CD4-positive, alpha-beta T cell treated with Interferon gamma for 1 hour (primary cell): Measurements from ENCODE around the gene CXCL12.

ENCODE experiments used
- DNase-seq: peaks from one replicate; pipeline ENCODE4 v3.0.0-alpha.2; 2020

Gene CXCL12

GRCh38 chr10:44385026-44385695 is at the start of gene CXCL12:
TSS of gene CXCL12 (minus strand) at chr10:44385097. CDS start at chr10:44385005, 92 bp downstream.
- DNase-seq = no peak

DNA sequence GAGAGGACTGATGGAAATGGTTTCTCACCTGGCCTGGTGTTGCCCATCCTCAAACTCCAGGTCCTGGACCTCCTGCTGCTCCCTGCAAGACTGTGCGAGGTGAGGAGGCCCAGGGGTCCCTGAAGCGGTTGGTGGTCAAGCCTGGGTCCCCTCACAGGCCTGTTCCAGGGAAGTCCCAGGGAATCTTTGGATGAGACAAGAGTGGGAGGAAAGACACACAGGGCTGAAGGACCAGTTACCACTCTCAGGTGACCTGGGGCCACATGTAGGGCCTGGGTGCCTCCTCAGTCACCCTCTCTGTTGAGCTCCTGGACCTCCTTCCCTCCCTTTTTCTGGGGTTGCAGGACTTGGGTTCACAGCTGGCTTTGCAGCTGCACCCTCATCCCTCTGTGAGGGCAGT is 42.6 kb upstream of the CXCL12 start:
- DNase-seq = no peak

GRCh38 chr10:44427037-44427436 is 42.1 kb upstream of the CXCL12 start:
- DNase-seq = no peak

- no peak for DNase-seq
Measured at GRCh38 chr10:44426247-44427034, 41.5 kb upstream of the CXCL12 start.

GRCh38 chr10:44425466-44425865 is 40.6 kb upstream of the CXCL12 start:
- DNase-seq = no peak

- DNase-seq = no peak
Measured at GRCh38 chr10:44424957-44425356, 40.1 kb upstream of the CXCL12 start.

DNA sequence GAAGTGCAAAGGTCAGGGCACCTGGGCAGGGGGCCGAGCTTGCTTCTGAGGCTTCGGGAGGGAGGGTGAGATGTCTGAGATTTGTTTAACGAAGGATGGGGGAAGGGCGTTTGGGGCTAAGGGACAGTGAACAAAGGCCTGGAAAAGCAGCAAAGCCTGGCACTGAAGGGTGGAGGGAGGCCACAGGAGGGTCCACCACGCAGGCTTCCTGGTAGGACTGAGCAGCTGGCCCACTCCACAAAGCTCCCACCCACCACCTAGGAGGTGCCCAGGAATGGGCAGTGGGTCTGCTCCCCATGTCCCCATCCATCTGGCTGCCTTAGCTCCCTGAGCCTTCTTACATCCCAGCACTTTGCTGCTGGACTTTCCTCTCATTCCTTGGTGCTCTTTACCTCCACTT is 39.4 kb upstream of the CXCL12 start:
- DNase-seq = no peak

DNA sequence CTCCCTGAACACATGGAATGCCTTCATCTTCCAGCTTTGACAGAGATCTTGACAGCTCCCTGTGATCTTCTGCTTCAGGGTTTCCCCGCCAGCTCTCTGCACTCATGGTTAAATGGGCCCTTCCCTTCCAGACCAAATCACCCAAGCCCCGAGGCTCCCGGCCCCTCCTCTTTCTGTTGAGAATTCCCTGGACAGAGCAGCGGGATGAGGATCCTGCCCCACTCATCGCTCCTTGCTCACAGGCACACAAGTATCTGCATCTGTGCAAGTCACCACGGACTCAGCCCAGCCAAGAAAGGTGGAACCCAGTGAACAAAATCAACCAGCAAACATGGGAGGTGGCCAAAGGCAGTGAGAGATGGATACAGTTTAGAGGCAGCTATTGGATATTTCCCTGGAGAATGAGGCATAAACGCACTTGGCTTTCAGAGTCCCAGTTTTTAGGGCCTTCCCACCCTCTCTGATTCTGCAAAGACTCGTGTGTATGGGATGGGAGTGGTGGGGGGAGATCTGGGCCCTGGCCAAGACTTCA is 37.7 kb upstream of the CXCL12 start:
- no peak for DNase-seq

DNA sequence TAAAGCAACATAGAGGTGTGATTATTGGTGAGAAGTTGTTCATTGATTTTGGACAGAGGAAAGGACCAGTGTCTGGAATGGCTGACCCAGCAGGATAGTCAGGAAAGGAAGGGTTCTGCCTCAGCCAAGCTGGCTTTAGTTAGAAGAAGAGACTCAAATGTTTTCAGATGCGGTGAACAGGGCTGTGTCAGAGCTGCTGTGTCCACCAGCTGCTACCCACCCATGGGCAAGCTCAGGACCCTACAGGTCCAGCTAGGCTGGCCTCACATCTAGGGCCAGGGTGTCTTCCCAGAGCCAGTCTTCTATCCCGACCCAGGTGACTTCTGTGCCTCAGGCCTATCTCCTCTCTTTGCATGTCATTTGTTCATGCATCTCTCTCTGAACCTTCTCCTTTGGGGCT is 37.3 kb upstream of the CXCL12 start:
- no peak for DNase-seq

GRCh38 chr10:44419790-44420549 is 35.1 kb upstream of the CXCL12 start:
- DNase-seq = no peak

DNA sequence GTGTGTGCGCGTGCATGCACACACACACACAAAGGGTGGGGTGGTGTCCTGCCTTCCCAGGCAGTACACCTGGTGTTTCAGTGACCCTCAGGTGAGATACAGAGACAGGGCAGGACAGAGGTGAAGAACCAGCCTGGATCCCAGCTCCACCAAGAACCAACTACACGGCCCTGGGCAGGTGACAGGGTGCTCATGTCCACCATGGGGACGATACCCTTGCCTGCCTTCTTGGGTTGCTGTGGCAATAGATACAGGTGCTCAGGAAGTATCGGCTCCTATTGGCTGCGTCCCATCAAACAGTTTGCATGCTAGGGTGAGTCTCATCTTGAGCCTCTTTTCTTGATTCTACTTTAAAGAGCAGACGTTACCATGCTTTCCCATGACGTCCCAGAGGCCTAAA is 33.7 kb upstream of the CXCL12 start:
- DNase-seq = no peak

- DNase-seq = no peak
Measured at GRCh38 chr10:44417761-44418160, 32.9 kb upstream of the CXCL12 start.

- no peak for DNase-seq
Measured at GRCh38 chr10:44416936-44417335, 32.0 kb upstream of the CXCL12 start.

DNA sequence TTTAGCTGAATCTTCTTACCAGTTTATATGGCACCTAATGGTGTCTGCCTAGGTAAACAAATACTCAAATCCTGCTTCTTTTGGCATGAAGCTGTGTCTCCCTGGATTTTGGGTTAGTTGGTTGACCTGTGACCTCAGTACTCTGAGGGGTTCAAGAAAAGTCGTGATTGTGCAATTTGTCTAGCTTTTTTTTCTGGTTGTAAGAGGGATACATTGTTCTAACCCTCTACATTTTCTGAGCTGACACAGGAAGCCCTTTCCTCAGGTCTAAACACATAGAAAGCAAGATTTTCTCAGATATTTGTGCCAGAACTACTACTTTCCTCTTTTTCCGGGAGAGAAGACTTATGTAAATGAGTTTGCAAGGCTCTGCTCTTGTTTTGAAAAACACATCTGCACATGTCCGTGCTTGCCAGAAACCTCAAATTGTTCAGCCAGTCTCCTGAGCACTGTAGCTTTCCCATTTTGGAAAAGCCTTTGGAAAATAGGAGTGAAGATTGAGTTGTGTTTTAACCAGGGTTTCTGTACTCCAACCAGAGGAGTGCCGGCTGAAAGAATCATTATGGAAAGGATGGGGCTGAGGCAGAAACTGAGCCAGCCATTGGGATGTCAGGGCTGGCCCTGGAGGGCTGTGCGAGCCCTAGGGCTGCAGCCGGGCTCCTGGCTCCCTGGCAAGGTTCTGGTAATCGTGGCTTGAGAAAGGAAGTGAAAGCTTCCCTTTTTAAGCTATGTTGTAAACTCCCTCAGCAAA is 31.3 kb upstream of the CXCL12 start:
- no peak for DNase-seq

- DNase-seq = no peak
Measured at GRCh38 chr10:44415121-44415520, 30.2 kb upstream of the CXCL12 start.

- no peak for DNase-seq
Measured at GRCh38 chr10:44413416-44413815, 28.5 kb upstream of the CXCL12 start.

GRCh38 chr10:44411251-44411650 is 26.4 kb upstream of the CXCL12 start:
- DNase-seq = no peak

DNA sequence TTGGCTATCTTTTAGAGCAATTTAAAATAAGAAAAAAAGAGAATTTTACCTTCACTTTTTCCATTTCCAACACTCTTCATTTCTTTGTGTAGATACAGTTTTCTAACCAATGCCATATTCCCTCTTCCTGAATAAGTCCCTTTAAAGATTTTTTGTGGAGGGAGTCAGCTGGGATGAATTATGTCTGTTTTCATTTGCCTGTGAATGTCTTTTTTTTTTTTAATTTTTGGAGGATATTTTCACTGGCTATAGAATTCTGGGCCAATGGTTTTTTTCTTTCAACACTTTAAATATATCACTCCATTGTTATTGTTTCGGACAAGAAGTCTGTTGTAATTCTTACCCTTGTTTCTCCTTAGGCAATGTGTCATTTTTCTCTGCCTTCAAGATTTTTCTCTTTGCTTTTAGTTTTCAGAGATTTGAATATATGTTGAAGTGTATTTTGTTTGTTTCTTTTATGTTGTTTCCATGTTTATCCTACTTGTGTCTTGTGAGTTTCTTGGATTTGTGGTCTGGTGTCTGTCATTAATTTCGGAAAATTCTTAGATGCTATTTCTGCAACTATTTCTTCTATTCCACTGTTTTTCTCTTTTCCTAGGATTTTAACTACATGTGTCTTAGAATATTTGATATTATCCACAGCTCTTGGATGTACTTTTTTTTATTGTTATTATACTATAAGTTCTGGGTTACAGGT is 20.0 kb upstream of the CXCL12 start:
- DNase-seq = no peak

GRCh38 chr10:44402465-44403195 is 17.7 kb upstream of the CXCL12 start:
- no peak for DNase-seq

DNA sequence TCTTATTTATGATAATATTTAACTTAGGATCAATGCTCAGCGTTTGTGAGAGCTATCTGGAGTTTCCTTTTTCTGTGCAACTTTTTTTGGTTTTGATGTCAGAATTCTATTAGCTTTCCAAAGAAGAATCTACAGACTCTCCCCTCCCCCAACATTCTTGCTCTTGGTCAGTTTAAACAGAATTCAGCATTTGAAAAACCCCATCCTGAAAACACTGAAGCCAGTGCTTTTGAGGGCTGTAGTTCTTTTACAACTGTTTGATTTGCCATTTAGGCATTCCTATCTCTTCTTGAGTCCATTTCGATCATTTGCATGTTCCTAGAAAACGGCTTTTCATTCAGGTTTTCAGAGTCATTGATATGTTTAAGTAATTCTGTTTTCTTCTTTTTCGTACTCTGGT is 15.6 kb upstream of the CXCL12 start:
- no peak for DNase-seq

DNA sequence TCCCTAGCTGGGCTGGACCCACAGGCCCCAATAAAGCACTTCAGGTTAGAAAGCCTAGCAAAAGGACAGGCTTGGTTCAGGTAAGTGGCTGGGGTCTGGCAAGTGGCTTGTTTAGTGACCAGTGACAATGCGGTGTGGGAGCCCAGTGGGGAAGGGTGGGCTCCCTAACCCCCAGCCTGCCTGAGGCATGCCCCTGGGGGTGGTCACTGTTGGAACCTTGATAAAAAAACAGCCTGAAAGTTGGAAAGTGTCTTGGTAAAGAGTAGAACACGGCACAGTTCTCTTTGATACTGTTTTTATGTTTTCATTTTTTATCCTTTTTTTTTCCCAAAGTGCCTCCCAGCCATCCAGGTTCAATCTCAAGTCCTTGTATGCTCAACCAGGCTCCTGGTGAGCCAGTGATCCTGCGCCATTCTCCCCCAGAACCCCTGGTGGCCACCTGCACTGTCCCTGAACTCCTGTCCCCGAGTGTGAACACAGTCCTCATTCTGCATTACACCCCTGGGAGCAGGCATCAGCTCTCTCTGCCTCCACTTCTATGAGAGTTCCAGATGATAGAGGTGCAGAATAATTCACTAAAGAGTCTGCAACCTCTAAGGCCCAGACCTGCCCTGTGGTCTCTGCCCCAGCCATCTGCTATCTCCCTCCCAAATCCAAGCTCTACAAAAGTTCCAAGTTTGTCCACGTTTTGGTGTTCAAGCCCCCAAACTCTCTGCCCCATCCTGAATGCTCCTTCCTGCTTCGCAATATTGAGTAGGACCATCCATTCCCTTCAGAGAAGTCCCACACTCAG is 15.0 kb upstream of the CXCL12 start:
- no peak for DNase-seq
